ENCODE results near the gene PRPF19.

GRCh38 chr11:60927600-60927999 lies 21.2 kb upstream of the PRPF19 start:
- TF ChIP-seq CTCF (IDR thresholded peaks at IDR 0.05) (no peak), EP300 (IDR thresholded peaks at IDR 0.05) (no peak), POLR2A (IDR thresholded peaks at IDR 0.05; ENCODE audit: low read depth) (no peak)

Data from esophagus muscularis mucosa (tissue), 4 donors.